GM19463 (cell line): ENCODE results near the gene SLC25A22.
A peak's percentile ranks its signal among the peaks of the same experiment; 100 is the strongest.

Experiments used
- ATAC-seq: cut with Tn5 transposase; IDR thresholded peaks from one replicate; pipeline ENCODE4 v1.9.1; 2021; ENCODE audit warnings: mild to moderate bottlenecking, moderate library complexity; ENCODE audit not compliant: unreplicated experiment

SLC25A22 gene

DNA sequence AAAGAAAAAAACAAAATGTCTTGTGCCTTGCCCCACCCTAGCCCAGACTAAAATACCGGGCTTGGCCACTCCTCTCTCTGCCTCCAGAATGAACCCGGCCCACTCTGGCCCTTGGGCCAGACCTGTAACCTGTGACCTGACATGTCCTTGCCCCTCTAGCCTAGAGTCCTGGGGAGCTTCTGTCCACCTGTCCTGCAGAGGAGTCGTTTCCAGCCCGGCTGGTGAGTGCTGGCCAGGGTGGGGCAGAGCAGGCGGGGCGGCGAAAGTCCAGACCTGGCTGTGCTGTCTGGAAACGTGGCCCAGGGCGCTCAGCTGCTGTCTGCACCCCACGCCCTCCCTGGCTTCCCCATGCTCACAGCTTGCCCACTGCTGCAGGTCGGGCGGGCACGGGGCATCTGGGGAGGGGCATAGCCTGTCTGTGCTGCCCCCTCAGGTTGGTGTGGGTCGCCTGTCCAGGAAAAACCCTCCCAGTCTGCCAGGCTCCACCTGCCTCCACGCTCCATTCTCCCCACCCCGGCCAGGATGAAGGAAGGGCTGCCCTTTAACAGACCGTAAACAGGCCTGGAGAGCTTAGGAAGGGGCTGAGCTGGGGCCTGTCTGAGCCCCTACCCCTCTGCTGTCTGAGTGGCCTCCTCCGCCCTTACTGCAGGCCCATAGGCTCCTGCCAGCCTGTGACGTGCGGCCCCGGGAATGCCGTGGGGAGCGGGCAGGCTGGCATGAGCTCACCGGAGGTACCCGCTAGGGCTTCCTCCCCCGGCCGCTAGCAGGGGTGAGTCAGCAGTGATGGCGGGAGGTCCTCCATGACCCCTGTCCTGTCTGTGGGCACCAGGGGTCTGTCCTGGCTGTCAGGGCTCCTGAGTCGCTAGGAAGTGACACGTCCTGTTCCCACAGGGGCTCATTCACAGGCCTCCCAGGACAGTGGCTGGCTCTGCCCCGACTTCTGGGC, 36.6 kb upstream of the SLC25A22 start:
- ATAC-seq, result no peak

DNA sequence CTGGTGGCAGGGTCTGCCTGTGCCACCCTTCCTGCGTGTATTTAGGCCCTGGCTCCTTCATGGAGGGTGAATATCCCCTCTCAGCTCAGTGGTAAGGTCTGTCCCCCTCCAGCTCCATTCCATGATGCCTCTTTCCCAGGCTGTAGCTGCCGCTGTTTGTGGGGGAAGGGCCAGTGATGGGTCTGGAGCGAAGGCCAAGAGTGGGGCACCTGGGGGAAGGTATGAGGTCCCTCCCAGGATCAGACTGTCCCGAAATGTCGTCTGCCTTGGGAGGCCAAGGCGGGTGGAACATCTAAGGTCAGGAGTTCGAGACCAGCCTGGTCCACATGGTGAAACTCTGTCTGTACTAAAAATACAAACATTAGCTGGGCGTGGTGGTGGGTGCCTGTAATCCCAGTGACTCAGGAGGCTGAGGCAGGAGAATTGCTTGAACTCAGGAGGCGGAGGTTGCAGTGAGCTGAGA, 35.8 kb upstream of the SLC25A22 start:
- no peak for ATAC-seq

DNA sequence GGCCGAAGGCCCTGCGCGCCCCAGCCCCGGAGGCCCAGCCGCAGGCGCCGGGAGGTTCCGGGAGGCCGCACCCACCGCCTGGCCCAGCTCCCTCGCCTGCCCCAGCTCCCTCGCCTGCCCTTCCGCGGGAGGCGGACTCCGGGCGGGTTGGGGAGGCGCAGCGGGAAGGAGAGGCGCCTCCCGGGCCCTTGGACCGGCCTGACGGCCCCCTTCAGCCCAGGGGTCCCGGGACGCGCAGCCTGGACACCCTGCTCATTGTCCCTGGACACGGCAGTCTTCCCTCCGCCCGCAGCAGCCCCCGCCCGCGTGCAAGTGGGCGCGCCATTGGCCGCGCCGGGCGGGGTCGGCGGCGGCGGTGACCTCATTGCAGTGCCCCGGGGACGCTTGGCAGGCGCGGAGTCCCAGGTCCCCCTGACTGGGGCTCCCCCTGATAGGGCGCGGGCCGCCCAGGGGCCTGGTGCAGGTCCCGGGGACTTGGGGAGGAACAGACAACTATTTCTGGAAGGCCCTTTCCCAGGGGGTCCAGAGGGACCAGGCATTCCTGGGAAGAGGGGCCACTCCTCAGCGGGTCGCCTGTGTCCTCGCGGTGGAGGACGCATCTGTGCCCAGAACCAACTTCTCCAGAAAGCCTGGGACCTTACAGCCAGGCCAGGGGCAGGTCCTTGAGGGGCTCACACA, 35.2 kb upstream of the SLC25A22 start:
- peak; percentile 27 for ATAC-seq

DNA sequence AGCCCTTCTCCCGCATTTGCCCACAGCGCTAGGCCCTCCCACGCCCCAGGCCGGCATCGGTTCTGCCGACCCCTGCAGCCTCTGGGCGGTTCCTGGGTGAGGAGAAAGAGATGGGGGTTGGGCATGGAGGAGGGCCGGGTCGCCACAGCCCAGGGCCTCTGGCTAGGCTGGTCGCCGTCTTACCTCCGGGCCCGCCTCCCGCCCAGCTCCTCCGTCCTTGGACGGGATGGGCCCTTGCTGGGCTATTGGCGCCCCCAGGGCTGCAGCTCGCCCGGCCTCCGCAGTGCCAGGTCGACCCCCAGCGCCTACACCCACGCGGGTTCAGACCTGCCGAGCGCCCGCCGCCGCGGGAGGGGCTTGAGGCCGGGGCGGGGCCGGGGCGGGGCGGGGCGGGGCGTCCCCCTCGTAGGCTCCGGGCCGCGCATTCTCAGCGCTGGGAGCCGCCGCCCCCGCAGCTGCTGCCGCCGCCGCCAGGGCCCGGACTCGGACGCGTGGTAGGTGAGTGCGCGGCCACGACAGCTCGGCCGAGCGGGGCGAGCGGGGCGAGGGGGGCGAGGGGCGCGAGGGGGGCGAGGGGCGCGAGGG, 34.5 kb upstream of the SLC25A22 start, which contains the start of gene CD151:
TSS of gene CD151 (plus strand) at position 424 of the 585 bp plus-strand sequence. CDS start 3,118 bp downstream, outside the sequence.
- ATAC-seq, result peak; percentile 57

DNA sequence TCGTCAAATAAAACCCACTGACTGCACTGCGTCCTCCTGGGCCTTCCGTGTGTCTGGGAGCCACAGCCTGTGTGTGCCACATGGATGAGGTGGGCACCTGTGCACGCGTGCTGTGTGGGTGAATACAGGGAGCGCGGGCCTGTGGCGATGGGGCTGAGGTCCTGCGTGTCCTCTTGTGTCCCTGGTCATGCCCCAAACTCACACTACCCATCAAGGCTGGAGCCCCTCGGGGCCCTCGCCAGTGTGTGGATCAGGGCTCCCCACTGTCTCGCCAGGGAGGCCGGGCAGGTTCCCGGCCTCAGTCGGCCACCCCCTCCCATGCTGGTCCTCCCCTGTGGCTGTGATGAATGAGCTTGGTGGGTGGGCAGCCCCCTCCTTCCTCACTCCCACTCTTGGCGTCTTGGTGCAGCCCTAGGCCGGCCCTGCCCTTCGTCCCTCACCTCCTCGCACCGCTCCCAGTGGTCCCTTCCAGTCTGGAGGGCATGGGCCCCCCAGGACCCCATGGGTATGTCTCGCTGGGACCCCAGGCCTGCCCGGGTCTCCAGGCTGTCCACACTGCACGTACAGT, 34.0 kb upstream of the SLC25A22 start:
- ATAC-seq, result no peak

DNA sequence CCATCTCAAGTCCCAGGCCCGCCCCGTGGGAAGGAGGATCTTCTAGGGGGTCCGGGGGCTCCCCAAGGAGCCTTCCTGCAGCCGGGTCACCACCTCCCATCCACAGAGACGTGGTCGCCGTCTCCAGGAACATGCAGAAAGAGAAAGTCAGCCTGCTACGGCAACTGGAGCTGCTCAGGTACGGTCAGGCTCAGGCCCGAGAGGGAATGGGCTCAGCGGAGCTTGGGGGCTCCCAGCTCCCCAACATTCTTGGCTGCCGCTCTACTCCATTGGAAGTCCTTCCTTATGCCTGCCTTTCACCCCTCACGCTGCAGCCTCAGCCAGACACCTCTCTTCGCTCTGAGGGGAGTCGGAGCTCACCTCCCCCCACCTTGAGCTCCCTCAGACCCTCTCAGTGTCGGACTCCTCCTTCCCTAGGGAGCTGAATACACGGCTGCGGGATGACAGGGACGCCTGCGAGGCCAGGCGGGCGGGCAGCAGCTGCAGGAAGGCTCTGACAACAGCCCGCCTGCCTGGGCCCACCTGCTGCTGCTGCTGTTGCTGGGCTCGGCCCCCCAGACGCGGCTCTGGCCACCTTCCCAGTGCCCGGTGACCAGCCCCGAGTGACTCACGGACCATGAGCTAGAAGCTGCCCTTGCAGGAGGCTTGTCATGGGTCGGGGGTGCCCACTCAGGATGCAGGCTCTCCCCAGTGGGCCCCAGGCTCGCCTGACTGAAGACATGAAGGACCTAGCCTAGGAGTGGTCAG, 33.2 kb upstream of the SLC25A22 start:
- ATAC-seq, result no peak

DNA sequence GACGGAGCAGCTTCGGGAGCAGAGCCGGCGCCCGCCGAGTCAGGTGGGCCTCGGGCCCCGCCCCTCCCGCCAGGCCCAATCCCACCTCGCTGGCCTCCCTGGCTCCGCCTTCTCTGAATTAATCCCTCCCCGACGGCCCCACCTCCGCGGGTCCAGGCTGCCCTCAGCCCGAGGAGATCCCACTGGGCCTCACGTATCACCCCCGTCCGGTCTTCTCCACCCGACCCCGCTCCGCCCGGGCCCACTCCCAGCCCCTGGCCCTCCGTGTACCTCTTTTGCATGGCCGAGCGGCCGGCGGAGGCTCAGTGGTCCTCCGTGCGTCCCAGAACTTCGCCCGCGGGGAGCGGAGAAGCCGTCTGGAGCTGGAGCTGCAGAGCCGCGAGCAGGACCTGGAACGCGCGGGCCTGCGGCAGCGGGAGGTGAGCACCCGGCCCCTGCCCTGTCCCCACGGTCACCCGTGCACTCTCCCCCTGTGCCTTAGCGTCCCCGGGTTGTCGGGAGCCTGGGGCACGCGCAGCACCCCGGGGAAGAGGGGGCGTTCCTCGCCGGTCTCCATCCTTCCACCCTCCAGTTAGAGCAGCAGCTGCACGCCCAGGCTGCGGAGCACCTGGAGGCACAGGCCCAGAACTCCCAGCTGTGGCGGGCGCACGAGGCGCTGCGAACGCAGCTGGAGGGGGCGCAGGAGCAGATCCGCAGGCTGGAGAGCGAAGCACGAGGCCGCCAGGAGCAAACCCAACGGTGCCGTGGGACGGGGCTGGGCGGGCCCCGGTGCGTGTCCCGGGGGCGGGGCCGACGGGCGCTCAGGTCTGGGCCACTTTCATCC, 32.4 kb upstream of the SLC25A22 start:
- no peak for ATAC-seq

DNA sequence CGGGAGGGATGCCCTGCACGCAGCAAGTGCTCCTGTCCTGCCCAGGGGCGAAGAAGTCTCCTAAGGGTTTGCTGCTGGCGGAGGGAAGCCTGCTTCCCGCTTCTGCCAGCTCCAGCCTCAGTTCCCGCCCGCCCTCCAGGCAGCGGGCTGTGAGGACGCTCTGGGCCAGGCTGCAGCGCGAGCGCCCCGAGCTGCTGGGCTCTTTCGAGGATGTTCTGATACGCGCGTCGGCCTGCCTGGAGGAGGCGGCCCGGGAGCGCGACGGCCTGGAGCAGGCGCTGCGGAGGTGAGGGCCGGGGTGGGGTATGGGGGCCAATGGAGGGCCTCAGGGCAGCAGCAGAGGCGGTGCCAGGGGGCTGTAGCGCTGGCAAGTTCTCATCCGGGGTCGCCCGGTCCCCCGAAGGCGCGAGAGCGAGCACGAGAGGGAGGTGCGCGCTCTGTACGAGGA, 31.8 kb upstream of the SLC25A22 start:
- ATAC-seq, result no peak

DNA sequence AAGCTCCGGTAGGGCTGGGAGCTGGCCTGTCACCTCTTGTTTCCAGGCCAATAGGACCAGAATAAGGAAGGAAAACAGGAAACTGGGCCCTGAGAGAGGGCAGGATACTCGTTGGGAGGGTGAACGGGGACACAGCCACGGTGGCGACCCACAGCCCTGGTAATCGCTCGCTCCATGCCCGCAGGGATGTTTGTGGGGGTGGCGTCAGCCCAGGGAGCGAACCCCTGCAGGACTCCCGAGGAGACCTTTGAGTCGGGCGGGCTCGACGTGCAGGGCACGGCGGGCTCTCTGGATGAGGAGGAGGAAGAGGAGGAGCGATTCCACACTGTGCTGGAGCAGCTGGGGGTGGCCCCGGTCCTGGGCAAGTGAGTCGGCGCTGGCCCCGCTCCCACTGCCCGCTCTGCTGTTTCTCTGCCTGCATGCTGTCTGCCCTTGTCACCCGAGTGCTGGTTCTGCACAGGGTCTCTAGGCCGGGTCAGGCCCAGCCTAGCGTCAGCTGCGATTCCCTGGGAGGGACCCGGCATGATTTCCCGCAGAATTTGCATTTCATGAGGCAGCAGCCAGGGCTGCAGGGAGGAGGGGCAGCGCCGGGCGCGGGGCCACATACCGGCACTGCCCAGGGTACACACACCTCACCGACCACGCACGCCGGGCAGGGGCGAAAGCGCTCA, 31.2 kb upstream of the SLC25A22 start:
- ATAC-seq, result no peak

DNA sequence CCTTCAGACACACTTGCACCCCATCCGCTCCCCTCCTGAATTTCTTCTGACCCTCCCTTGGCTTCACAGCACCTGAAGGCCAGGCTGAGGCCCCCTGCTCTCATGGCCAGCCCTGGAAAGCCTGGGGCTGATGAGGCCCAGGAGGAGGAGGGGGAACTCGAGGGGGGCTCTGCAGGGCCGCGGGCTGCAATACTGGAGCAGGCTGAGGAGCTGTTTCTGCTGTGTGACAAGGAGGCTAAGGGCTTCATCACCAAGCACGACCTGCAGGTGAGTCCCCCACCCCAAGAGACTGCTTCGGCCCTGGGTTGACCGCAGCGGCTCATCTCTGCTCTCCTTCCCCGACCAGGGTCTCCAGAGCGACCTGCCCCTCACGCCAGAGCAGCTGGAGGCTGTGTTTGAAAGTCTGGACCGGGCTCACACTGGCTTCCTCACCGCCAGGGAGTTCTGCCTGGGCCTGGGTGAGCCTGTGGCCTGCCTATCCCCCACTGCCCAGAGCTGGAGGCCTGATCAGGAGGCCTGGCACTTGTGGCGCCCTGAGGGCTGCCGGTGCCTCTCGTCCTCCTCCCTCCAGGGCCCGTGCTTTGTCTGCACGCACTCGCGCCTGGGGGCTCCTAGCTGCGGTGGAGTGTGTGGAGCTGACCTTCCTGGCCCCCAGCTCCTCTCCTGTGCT, 30.6 kb upstream of the SLC25A22 start:
- no peak for ATAC-seq

DNA sequence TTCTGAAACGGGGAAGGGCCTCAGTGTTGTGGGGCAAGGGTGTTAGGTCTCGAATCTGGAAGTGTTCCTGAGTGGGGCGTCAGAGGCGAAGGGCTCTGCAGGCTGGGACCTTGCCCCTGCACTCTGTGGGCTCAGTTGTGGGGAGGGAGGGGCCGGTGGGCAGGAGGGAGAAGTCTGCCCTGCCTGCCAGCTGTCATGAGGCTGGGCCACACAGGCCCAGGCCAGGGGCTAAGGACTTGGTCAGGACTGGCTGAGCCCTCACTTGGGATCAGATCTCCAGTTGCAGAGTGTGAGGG, 29.8 kb upstream of the SLC25A22 start, which contains the start of gene CRACR2B:
TSS of gene CRACR2B (plus strand) at position 23 of the 296 bp plus-strand sequence. CDS start 689 bp downstream, outside the sequence.
- ATAC-seq, result no peak

DNA sequence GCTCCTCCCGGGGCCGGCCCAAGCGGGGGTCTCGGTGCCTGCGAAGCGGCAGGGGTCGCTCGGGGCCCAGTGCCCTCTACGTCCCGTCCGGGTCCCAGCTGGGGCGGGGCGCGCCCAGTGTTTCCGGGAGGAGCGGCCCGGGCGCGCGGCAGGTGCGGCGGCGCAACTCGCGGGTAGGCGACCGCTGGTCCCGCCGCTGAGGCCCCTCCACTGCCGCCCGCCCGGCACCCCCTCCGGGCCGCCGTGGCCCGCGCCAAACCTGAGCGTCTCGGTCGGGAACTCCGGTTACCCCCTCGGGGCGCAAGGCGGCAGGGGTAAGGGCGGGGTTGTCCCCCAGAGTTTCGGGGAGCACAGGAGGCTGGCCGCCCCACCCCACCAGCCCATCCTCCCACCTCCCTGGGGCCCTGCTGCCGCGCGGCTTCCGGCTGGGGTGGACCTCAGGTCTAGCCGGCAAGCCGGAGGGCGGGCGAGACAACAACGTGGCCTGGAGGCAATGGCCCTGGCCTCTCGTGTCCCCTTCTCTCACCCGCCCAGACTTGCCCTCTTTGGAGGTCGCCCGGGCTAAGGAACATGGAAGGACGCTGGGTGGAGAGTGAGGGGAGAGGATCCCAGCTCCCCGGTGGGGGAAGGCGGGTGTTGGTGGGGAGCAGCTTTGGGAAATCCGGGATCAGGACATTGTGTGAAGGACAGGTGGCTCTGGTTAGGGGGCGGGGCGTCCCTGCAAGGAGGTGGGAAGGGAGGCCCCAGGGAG, 29.2 kb upstream of the SLC25A22 start:
- ATAC-seq, result peak; percentile 40

DNA sequence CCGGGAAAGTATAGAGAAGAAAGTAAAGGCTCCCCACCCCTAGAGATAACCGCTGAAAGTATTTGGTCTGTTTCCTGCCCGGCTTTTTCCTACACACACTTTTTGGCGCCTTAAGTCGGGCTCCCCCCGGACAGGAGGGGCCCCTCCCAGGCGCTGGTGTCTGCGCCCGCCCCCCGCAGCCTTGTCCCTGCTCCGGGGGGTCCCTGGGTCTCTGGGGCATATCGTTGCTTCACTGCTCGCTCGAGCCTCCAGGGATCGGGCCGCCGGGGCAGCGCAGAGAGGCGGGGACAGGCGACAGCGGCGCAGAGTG, 28.7 kb upstream of the SLC25A22 start:
- no peak for ATAC-seq

DNA sequence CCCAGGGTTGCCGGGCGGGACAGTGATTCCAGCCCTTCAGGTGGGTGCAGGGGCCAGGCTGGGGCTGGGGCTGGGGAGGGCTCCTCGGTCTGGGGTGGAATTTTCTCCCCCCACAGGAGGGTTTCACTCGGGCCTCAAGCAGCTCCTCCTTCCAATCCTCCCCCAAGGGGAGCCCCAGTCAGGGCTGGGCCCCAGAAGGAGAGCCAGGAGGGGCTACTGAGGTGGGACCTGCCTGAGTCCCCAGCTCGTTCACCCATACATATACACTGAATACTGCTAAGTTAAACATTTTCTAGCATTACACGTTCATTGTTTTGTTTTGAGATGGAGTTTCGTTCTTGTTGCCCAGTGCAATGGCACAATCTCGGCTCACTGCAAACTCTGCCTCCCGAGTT, 28.1 kb upstream of the SLC25A22 start:
- no peak for ATAC-seq

DNA sequence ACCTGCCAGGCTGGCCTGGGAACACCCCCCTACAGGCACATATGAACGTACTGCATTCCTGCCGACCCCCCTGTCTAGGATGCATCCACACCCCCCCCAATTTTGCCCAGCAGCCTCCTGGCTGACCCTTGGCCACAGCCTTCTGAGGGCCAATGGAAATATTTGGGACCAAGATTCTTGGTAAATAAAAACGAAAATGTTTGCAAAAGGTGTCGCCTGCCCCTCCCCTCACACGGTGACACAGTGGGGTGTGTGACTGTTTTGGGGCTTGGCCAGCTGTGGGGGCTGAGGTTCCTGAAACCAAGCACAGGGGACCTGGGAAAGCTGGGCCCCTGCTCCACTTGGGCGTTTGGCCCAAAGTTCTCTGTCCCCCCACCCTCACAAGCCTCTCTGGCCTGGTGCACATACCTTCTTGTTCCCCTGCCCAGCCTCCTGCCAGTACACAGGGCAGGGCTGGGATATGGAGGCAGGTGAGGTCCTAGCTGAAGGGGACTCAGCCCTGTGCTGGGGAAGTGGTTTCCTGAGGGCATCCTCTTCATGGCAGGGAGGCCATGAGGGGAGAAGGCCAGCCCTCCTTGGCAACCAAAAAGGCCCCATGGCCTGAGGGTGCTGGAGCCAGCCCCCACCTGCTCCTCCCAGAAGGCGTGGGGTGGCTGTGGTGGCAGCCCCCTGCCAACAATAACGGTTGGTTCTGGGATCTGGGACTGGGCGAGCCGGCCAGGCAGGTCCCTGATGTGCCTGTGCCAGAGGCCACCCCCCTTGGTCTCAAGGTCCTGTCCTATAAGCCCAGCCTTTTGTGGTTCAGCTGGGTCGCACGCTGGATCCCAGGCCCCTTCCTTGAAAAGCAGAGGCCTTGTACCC, 27.5 kb upstream of the SLC25A22 start:
- ATAC-seq, result no peak

DNA sequence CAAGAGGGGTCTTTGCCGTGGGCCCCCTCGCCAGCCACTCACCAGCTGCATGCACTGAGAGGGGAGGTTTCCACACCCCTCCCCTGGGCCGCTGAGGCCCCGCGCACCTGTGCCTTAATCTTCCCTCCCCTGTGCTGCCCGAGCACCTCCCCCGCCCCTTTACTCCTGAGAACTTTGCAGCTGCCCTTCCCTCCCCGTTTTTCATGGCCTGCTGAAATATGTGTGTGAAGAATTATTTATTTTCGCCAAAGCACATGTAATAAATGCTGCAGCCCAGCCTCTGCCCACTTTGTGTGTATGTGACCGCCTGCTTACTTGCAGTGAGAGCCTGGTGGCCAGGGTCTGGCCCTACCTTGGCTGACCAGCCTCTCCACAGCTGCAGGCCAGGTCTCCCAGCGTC, 26.9 kb upstream of the SLC25A22 start:
- ATAC-seq, result no peak

DNA sequence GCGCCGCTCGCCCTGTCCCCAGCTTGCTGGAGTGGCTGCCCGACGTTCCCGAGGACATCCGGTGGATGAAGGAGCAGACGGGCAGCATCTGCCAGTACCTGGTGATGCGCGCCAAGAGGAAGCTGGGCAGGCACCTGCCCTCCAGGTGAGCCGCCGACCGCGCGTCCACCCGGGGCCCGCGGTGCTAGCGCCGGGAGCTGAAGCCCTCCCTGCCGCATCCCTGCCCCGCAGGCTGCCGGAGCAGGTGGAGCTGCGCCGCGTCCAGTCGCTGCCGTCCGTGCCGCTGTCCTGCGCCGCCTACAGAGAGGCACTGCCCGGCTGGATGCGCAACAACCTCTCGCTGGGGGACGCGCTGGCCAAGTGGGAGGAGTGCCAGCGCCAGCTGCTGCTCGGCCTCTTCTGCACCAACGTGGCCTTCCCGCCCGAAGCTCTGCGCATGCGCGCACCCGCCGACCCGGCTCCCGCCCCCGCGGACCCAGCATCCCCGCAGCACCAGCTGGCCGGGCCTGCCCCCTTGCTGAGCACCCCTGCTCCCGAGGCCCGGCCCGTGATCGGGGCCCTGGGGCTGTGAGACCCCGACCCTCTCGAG, 26.3 kb upstream of the SLC25A22 start:
- no peak for ATAC-seq
